ENCODE data around the gene AICDA. TPM values are rescaled to one million over a fixed set of nuclear protein-coding genes. Genes with fewer than 3 reads are reported as not detected.

Gene AICDA
- total and polyA plus RNA-seq, 4 donors: 0.28 TPM; not detected in 3

DNA sequence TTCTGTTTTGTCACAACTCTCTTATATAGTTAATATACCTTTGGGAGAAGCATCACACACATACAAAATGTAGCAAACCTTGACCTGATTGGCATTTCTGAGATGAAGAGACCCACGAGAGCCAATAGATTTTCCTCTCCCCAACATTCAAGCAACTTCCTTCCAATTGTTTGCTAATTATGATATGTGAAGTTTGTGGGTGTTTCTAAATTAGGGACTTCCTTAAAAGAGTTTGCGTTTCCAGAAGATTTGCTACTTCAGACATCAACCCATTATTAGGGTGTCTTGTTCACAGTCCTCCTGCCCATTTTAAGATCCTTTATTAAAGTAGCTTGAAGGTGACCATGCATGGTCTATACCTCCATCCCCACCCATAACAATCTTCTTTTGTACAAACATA, 9.4 kb downstream of the AICDA start:
- Histone ChIP-seq H3K36me3 (ENCODE audit: control insufficient read depth in 4 of 4, insufficient read depth in 3 of 4, low read depth in 1 of 4, low read length in 3 of 4) (no peaks in the 10 kb centered on the region), H3K27me3 (ENCODE audit: control insufficient read depth in 4 of 4, insufficient read depth in 4 of 4, low read length in 3 of 4) (peaks cover 0 to 2% (median 0%) of the 10 kb centered on the region in 4 donors), H3K4me1 (ENCODE audit: control insufficient read depth in 4 of 4, insufficient read depth in 4 of 4, low read length in 3 of 4) (no peaks in the 10 kb centered on the region), H3K27ac (ENCODE audit: low read depth in 1 of 2, low read length in 2 of 2) (no peak overlapping the region), H3K9me3 (ENCODE audit: control insufficient read depth in 4 of 4, low read length in 3 of 4) (no peaks in the 10 kb centered on the region), H3K4me3 (ENCODE audit: low read depth in 1 of 3, low read length in 3 of 3) (no peak overlapping the region), H3K9ac (ENCODE audit: low read depth in 1 of 2, low read length in 2 of 2) (no peak overlapping the region)
- DNase-seq (ENCODE audit: low spot score): no peak
- WGBS: 60% methylated on average over 2 of the region's 2 CpGs
- no peak for TF ChIP-seq HNF4G (IDR thresholded peaks at IDR 0.05)
- TF ChIP-seq EGR1 (IDR thresholded peaks at IDR 0.05; ENCODE audit: low read depth in 2 of 2): no peak
- no peak for TF ChIP-seq TAF1 (conservative IDR thresholded peaks at IDR 0.05)

- 78% methylated on average over 3 of the region's 3 CpGs for WGBS
- no peak for TF ChIP-seq HNF4A (conservative IDR thresholded peaks at IDR 0.05)
- TF ChIP-seq HNF4G (IDR thresholded peaks at IDR 0.05): no peak
- no peak for TF ChIP-seq NR2F2 (IDR thresholded peaks at IDR 0.05)
- DNase-seq (ENCODE audit: low spot score): no peak
- Histone ChIP-seq H3K36me3 (ENCODE audit: control insufficient read depth in 4 of 4, insufficient read depth in 3 of 4, low read depth in 1 of 4, low read length in 3 of 4) (no peaks in the 10 kb centered on the region), H3K9me3 (ENCODE audit: control insufficient read depth in 4 of 4, low read length in 3 of 4) (no peaks in the 10 kb centered on the region), H3K27me3 (ENCODE audit: control insufficient read depth in 4 of 4, insufficient read depth in 4 of 4, low read length in 3 of 4) (no peaks in the 10 kb centered on the region), H3K4me1 (ENCODE audit: control insufficient read depth in 4 of 4, insufficient read depth in 4 of 4, low read length in 3 of 4) (no peaks in the 10 kb centered on the region), H3K4me3 (ENCODE audit: low read depth in 1 of 3, low read length in 3 of 3) (no peak overlapping the region), H3K27ac (ENCODE audit: low read depth in 1 of 2, low read length in 2 of 2) (no peak overlapping the region), H3K9ac (ENCODE audit: low read depth in 1 of 2, low read length in 2 of 2) (no peak overlapping the region)
These were observed 16.1 kb downstream of the AICDA start for GRCh38 chr12:8596561-8596960.

DNA sequence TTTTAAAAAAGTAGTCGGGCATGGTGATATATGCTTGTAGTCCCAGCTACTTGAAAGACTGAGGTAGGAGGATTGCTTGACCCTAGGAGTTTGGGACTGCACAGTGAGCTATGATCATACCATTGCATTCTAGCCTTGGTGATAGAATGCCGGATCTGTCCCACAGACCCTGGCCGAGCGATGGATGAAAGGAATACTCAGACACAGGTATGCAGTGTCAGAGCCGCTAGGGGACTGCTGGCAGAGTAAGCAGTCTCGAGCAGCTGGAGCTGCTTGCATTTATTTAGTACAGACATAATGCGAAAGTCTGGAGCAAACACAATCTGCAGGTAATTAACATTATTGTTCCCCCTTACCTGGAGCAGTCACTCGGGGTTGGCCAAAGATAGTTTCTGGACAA, 18.6 kb downstream of the AICDA start:
- no peak overlapping the region for H3K27ac ChIP-seq (ENCODE audit: low read depth in 1 of 2, low read length in 2 of 2)
- H3K4me1 ChIP-seq (ENCODE audit: control insufficient read depth in 4 of 4, insufficient read depth in 4 of 4, low read length in 3 of 4): peaks cover 0 to 8% (median 2%) of the 10 kb centered on the region in 4 donors
- TF ChIP-seq SP1 (IDR thresholded peaks at IDR 0.05) (no peak), RAD21 (IDR thresholded peaks at IDR 0.05) (no peak), NR2F2 (IDR thresholded peaks at IDR 0.05) (no peak), HNF4A (conservative IDR thresholded peaks at IDR 0.05) (no peak)
- TF ChIP-seq, protein P1, sequence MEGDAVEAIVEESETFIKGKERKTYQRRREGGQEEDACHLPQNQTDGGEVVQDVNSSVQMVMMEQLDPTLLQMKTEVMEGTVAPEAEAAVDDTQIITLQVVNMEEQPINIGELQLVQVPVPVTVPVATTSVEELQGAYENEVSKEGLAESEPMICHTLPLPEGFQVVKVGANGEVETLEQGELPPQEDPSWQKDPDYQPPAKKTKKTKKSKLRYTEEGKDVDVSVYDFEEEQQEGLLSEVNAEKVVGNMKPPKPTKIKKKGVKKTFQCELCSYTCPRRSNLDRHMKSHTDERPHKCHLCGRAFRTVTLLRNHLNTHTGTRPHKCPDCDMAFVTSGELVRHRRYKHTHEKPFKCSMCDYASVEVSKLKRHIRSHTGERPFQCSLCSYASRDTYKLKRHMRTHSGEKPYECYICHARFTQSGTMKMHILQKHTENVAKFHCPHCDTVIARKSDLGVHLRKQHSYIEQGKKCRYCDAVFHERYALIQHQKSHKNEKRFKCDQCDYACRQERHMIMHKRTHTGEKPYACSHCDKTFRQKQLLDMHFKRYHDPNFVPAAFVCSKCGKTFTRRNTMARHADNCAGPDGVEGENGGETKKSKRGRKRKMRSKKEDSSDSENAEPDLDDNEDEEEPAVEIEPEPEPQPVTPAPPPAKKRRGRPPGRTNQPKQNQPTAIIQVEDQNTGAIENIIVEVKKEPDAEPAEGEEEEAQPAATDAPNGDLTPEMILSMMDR (IDR thresholded peaks at IDR 0.05; ENCODE audit: low read depth, low read length, missing input control): no peak
- TF ChIP-seq, protein P2, sequence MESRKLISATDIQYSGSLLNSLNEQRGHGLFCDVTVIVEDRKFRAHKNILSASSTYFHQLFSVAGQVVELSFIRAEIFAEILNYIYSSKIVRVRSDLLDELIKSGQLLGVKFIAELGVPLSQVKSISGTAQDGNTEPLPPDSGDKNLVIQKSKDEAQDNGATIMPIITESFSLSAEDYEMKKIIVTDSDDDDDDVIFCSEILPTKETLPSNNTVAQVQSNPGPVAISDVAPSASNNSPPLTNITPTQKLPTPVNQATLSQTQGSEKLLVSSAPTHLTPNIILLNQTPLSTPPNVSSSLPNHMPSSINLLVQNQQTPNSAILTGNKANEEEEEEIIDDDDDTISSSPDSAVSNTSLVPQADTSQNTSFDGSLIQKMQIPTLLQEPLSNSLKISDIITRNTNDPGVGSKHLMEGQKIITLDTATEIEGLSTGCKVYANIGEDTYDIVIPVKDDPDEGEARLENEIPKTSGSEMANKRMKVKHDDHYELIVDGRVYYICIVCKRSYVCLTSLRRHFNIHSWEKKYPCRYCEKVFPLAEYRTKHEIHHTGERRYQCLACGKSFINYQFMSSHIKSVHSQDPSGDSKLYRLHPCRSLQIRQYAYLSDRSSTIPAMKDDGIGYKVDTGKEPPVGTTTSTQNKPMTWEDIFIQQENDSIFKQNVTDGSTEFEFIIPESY (IDR thresholded peaks at IDR 0.05): no peak
- TF ChIP-seq, protein P3, sequence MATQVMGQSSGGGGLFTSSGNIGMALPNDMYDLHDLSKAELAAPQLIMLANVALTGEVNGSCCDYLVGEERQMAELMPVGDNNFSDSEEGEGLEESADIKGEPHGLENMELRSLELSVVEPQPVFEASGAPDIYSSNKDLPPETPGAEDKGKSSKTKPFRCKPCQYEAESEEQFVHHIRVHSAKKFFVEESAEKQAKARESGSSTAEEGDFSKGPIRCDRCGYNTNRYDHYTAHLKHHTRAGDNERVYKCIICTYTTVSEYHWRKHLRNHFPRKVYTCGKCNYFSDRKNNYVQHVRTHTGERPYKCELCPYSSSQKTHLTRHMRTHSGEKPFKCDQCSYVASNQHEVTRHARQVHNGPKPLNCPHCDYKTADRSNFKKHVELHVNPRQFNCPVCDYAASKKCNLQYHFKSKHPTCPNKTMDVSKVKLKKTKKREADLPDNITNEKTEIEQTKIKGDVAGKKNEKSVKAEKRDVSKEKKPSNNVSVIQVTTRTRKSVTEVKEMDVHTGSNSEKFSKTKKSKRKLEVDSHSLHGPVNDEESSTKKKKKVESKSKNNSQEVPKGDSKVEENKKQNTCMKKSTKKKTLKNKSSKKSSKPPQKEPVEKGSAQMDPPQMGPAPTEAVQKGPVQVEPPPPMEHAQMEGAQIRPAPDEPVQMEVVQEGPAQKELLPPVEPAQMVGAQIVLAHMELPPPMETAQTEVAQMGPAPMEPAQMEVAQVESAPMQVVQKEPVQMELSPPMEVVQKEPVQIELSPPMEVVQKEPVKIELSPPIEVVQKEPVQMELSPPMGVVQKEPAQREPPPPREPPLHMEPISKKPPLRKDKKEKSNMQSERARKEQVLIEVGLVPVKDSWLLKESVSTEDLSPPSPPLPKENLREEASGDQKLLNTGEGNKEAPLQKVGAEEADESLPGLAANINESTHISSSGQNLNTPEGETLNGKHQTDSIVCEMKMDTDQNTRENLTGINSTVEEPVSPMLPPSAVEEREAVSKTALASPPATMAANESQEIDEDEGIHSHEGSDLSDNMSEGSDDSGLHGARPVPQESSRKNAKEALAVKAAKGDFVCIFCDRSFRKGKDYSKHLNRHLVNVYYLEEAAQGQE (IDR thresholded peaks at IDR 0.05): no peak
- DNase-seq (ENCODE audit: low spot score): no peak
- H3K36me3 ChIP-seq (ENCODE audit: control insufficient read depth in 4 of 4, insufficient read depth in 3 of 4, low read depth in 1 of 4, low read length in 3 of 4): no peaks in the 10 kb centered on the region
- no peak overlapping the region for H3K9ac ChIP-seq (ENCODE audit: low read depth in 1 of 2, low read length in 2 of 2)
- 85% methylated on average over 8 of the region's 8 CpGs for WGBS
- no peaks in the 10 kb centered on the region for H3K27me3 ChIP-seq (ENCODE audit: control insufficient read depth in 4 of 4, insufficient read depth in 4 of 4, low read length in 3 of 4)
- no peak overlapping the region for H3K4me3 ChIP-seq (ENCODE audit: low read depth in 1 of 3, low read length in 3 of 3)
- H3K9me3 ChIP-seq (ENCODE audit: control insufficient read depth in 4 of 4, low read length in 3 of 4): no peaks in the 10 kb centered on the region
